B cell (primary cell): ENCODE measurements around the gene HPS4. TPM values are rescaled to one million over a fixed set of nuclear protein-coding genes. Genes with fewer than 3 reads are reported as not detected.

Source experiments
- ATAC-seq: fragments of 200-7000 bp; cut with Tn5 transposase; one replicate; pipeline ENCODE4 v1.10.0; 2021; ENCODE audit warnings: low read depth, mild to moderate bottlenecking, moderate number of reproducible peaks, moderate library complexity
- CTCF ChIA-PET: fragments of 350-600 bp; sonication (Branson Sonifier 250); formaldehyde crosslinking; loops from one replicate; lab custom pipeline; 2021; ENCODE audit warnings: antibody characterized with exemption, inconsistent platforms; lab: Charles Lee
- POLR2A ChIA-PET: fragments of 350-600 bp; sonication (Branson Sonifier 250); formaldehyde crosslinking; loops from one replicate; lab custom pipeline; 2021; ENCODE audit warnings: antibody characterized with exemption; lab: Charles Lee
- DNase-seq: peaks from one replicate; pipeline ENCODE4 v3.0.0; 2013
- H2AFZ ChIP-seq: 2 replicates; pipeline ENCODE4 v1.6.1; 2012; ENCODE audit warnings: mild to moderate bottlenecking, low read depth, low read length; ENCODE audit not compliant: insufficient read depth, poor library complexity, severe bottlenecking
- H3K27ac ChIP-seq, 2 donors: 1 replicate in 1 of 2; 2 replicates in 1 of 2; pipeline ENCODE4 v1.5.1; 2012 to 2013; ENCODE audit warnings: low read length in 2 of 2, mild to moderate bottlenecking in 2 of 2, moderate library complexity in 1 of 2
- H3K27me3 ChIP-seq, 4 experiments: fragments of 200-600 bp in 1 of 4; sonication (generic) in 1 of 4; replicated peaks in 1 of 4; 1 replicate in 2 of 4; 2 replicates in 2 of 4; pipeline versions ENCODE4 v1.6.1 to v1.7.0; 2013 to 2016; ENCODE audit warnings: low read length in 3 of 4, mild to moderate bottlenecking in 2 of 4, mixed read lengths in 1 of 4, moderate library complexity in 1 of 4; ENCODE audit not compliant: insufficient read depth in 4 of 4, control insufficient read depth in 3 of 4; ENCODE audit errors: control extremely low read depth in 1 of 4
- H3K36me3 ChIP-seq, 2 experiments: replicated peaks in 1 of 2; 1 replicate in 1 of 2; 2 replicates in 1 of 2; pipeline versions ENCODE4 v1.6.1 to v1.7.1; 2013; ENCODE audit warnings: low read length in 1 of 2; ENCODE audit not compliant: insufficient read depth in 2 of 2, control insufficient read depth in 1 of 2; ENCODE audit errors: control extremely low read depth in 1 of 2, extremely low read depth in 1 of 2
- H3K4me1 ChIP-seq, 2 donors: fragments of 200-600 bp in 1 of 2; sonication (generic) in 1 of 2; 1 replicate in 1 of 2; 2 replicates in 1 of 2; pipeline versions ENCODE4 v1.5.1 to v1.6.1; 2013 to 2017; ENCODE audit warnings: low read length in 2 of 2; ENCODE audit not compliant: control insufficient read depth in 2 of 2, insufficient read depth in 2 of 2
- H3K4me2 ChIP-seq: replicated peaks from 2 replicates; pipeline ENCODE3; 2012; ENCODE audit warnings: mild to moderate bottlenecking, low read depth, low read length; ENCODE audit not compliant: poor library complexity, severe bottlenecking
- H3K4me3 ChIP-seq, 5 experiments: fragments of 200-600 bp in 1 of 5; sonication (generic) in 1 of 5; 1 replicate in 3 of 5; 2 replicates in 2 of 5; pipeline versions ENCODE4 v1.5.1 to v1.7.0; 2011 to 2016; ENCODE audit warnings: low read length in 4 of 5, mild to moderate bottlenecking in 4 of 5, low read depth in 2 of 5, control low read depth in 1 of 5, moderate library complexity in 1 of 5; ENCODE audit not compliant: insufficient read depth in 1 of 5; ENCODE audit errors: control extremely low read depth in 1 of 5, extremely low read depth in 1 of 5
- H3K79me2 ChIP-seq: fragments of 200-600 bp; sonication (generic); one replicate; pipeline ENCODE4 v1.6.0; 2016; ENCODE audit warnings: low read length; ENCODE audit not compliant: control insufficient read depth, insufficient read depth
- H3K9ac ChIP-seq: fragments of 200-600 bp; sonication (generic); 2 replicates; pipeline ENCODE4 v1.6.1; 2017; ENCODE audit warnings: mild to moderate bottlenecking, low read length, moderate library complexity
- H3K9me3 ChIP-seq, 3 donors: one replicate each; pipeline versions ENCODE4 v1.6.1 to v1.7.1; 2013; ENCODE audit warnings: low read length in 2 of 3; ENCODE audit not compliant: control insufficient read depth in 2 of 3, insufficient read depth in 1 of 3; ENCODE audit errors: control extremely low read depth in 1 of 3
- H4K20me1 ChIP-seq: 2 replicates; pipeline ENCODE4 v1.6.0; 2012; ENCODE audit warnings: mild to moderate bottlenecking, low read length; ENCODE audit not compliant: insufficient read depth, control insufficient read depth, poor library complexity, severe bottlenecking
- H3K27ac Mint-ChIP-seq: one replicate; pipeline ENCODE4 v1.8.0; 2021; ENCODE audit warnings: mixed read lengths
- H3K27me3 Mint-ChIP-seq: one replicate; pipeline ENCODE4 v1.8.0; 2021; ENCODE audit warnings: mixed read lengths
- H3K4me1 Mint-ChIP-seq: one replicate; pipeline ENCODE4 v1.8.0; 2021; ENCODE audit warnings: mixed read lengths
- H3K4me3 Mint-ChIP-seq: one replicate; pipeline ENCODE4 v1.8.0; 2021; ENCODE audit warnings: mixed read lengths
- H3K9me3 Mint-ChIP-seq: one replicate; pipeline ENCODE4 v1.8.0; 2022; ENCODE audit warnings: mixed read lengths; ENCODE audit not compliant: insufficient read depth
- CTCF ChIP-seq: fragments of 200-600 bp; IDR thresholded peaks from one replicate; pipeline ENCODE4 v1.8.0; 2022; ENCODE audit warnings: antibody characterized with exemption, mild to moderate bottlenecking
- EZH2 ChIP-seq: IDR thresholded peaks from 2 replicates; pipeline ENCODE4 v1.6.1; 2012; ENCODE audit warnings: borderline replicate concordance, low read depth, mild to moderate bottlenecking, moderate library complexity, low read length; ENCODE audit not compliant: insufficient read depth, poor library complexity, severe bottlenecking
- WGBS: methylation state at CpG from one replicate; pipeline ENCODE4 v1.1.5; 2013; ENCODE audit warnings: missing lambda C conversion rate; ENCODE audit not compliant: insufficient coverage; 5-methylcytosine and 5-hydroxymethylcytosine counted together
- intact Hi-C: fragments of 100-400 bp; cut with micrococcal nuclease; formaldehyde crosslinking; loops from one replicate; pipeline ENCODE4 v1.10.0; 2022
- polyA plus RNA-seq: library from polyadenylated mRNA; depleted of rRNA; stranded (reverse); fragments of >200 nt; gene quantifications from 2 replicates; pipeline ENCODE4 v1.2.3, GENCODE V29; 2012
- total RNA-seq, 2 donors: library from RNA; stranded (reverse); fragments of 120-200 nt in 1 of 2; gene quantifications; 1 replicate in 1 of 2; 2 replicates in 1 of 2; pipeline versions ENCODE4 v1.2.3 to v1.2.4, GENCODE V29; 2013 to 2022

The HPS4 gene
- total and polyA plus RNA-seq, 2 donors (not counting 1 experiment from before 2014, with no cell fraction given), result 34.8 to 61.8 TPM

DNA sequence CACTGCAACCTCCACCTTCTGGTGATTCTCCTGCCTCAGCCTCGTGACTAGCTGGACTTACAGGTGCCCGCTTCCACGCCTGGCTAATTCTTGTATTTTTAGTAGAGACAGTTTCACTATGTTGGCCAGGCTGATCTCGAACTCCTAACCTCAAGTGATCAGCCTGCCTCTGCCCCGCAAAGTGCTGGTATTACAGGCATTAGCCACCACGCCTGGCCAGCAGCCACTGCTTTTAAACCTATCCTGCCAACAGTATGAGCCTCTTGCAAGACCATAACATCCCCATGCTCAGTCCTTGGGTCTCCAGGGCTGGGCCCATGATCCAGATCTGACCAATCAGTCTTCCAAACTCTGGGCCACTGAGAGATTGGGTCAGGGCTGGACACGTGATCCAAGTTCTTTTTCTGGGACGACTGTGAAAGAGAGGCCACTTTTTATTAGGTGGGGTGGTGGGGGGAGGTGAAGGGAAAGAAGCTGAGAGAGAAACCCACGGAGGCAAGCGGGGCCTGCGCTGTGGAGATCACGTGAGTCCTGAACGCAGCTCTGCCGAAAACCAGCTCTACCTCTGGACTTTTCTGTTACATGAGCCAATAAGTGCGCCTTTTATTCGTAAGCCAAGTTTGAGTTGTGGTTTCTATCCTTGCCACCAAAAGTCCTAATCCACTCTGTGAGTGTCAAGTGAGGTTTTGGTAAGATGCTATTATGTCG, 36.6 kb downstream of the HPS4 start:
- ChIA-PET POLR2A (no interaction called here), CTCF (interaction anchor here (1.1 kb wide), 1 partner anchor 14 kb away, joined by 3 read pairs; no protein-coding TSS in a partner anchor)
- Histone ChIP-seq H3K4me1 (no peaks in the 10 kb centered on the region), H3K9me3 (no peaks in the 10 kb centered on the region), H3K4me2 (no peak overlapping the region), H2AFZ (no peak overlapping the region), H3K27ac (no peak overlapping the region), H3K27me3 (no peaks in the 10 kb centered on the region), H3K36me3 (peaks cover 0 to 33% of the 10 kb centered on the region in 2 experiments), H3K4me3 (no peak overlapping the region), H4K20me1 (no peaks in the 10 kb centered on the region), H3K9ac (no peak overlapping the region), H3K79me2 (no peaks in the 10 kb centered on the region)
- Mint-ChIP-seq H3K27ac (no peak overlapping the region), H3K4me3 (no peak overlapping the region), H3K4me1 (peaks cover 4% of the 10 kb centered on the region), H3K27me3 (no peaks in the 10 kb centered on the region), H3K9me3 (no peaks in the 10 kb centered on the region)
- WGBS, result 95% methylated on average over 15 of the region's 17 CpGs
- intact Hi-C loops, result no loop called here
- TF ChIP-seq CTCF (no peak), EZH2 (no peak)
- no peak for DNase-seq
- no peak for ATAC-seq

GRCh38 chr22:26445577-26446275, 37.9 kb downstream of the HPS4 start:
- no peaks in the 10 kb centered on the region for H3K9me3 ChIP-seq
- TF ChIP-seq CTCF (no peak), EZH2 (no peak)
- peaks cover 6% of the 10 kb centered on the region for H3K79me2 ChIP-seq
- no peak overlapping the region for H3K4me3 ChIP-seq
- H4K20me1 ChIP-seq, result peaks cover 7% of the 10 kb centered on the region
- H3K4me3 Mint-ChIP-seq, result no peak overlapping the region
- ATAC-seq (no peak), DNase-seq (no peak)
- intact Hi-C loops, result no loop called here
- no peak overlapping the region for H2AFZ ChIP-seq
- H3K4me1 Mint-ChIP-seq, result peaks cover 6% of the 10 kb centered on the region
- no peak overlapping the region for H3K27ac ChIP-seq
- CTCF ChIA-PET, result interaction anchor here (1.4 kb wide), 1 partner anchor 16 kb away, joined by 4 read pairs; no protein-coding TSS in a partner anchor
- no peaks in the 10 kb centered on the region for H3K27me3 ChIP-seq
- no peaks in the 10 kb centered on the region for H3K27me3 Mint-ChIP-seq
- WGBS, result 96% methylated on average over 13 of the region's 15 CpGs
- peaks cover 0 to 21% of the 10 kb centered on the region in 2 experiments for H3K36me3 ChIP-seq
- no peak overlapping the region for H3K27ac Mint-ChIP-seq
- POLR2A ChIA-PET, result no interaction called here
- no peak overlapping the region for H3K9ac ChIP-seq
- H3K9me3 Mint-ChIP-seq, result no peaks in the 10 kb centered on the region
- no peak overlapping the region for H3K4me2 ChIP-seq
- no peaks in the 10 kb centered on the region for H3K4me1 ChIP-seq
